GM20431 (cell line): ENCODE measurements around the gene SCARF1.

Experiments
- in situ Hi-C: fragments of 300-500 bp; cut with MseI, MboI; formaldehyde crosslinking; loops from one replicate; pipeline ENCODE4 v1.15.0; 2020; ENCODE audit warnings: low sequenced_read_pairs; ENCODE audit not compliant: unreplicated experiment

Gene SCARF1

GRCh38 chr17:1630662-1631061, 14.9 kb downstream of the SCARF1 start:
- in situ Hi-C loops = loop anchor here (10.0 kb wide), 1 partner anchor 56 kb away; no protein-coding TSS in a partner anchor

GRCh38 chr17:1629504-1630310, 15.8 kb downstream of the SCARF1 start:
- in situ Hi-C loops = loop anchor here (10.0 kb wide), 1 partner anchor 55 kb away; no protein-coding TSS in a partner anchor

- in situ Hi-C loops = no loop called here
These were observed 16.6 kb downstream of the SCARF1 start for GRCh38 chr17:1628856-1629503.

GRCh38 chr17:1627982-1628855, 17.3 kb downstream of the SCARF1 start, which contains the start of gene SLC43A2:
Gene SLC43A2 (minus strand): TSS chr17:1628834. CDS start chr17:1627874, 960 bp downstream.
- in situ Hi-C loops = no loop called here

- in situ Hi-C loops = no loop called here
These were observed 18.1 kb downstream of the SCARF1 start for GRCh38 chr17:1627182-1627981.

- in situ Hi-C loops = no loop called here
These were observed 19.2 kb downstream of the SCARF1 start for GRCh38 chr17:1626333-1626732.

GRCh38 chr17:1625581-1625980, 20.0 kb downstream of the SCARF1 start:
- in situ Hi-C loops = no loop called here

- in situ Hi-C loops = no loop called here
These were observed 20.5 kb downstream of the SCARF1 start for GRCh38 chr17:1625053-1625452.

- in situ Hi-C loops = no loop called here
These were observed 20.9 kb downstream of the SCARF1 start for GRCh38 chr17:1624650-1625049.

- in situ Hi-C loops = no loop called here
These were observed 22.4 kb downstream of the SCARF1 start for GRCh38 chr17:1623057-1623630.

GRCh38 chr17:1621273-1621954, 24.1 kb downstream of the SCARF1 start:
- in situ Hi-C loops = no loop called here

- in situ Hi-C loops = no loop called here
These were observed 25.0 kb downstream of the SCARF1 start for GRCh38 chr17:1620486-1620885.

- in situ Hi-C loops = no loop called here
These were observed 27.8 kb downstream of the SCARF1 start for GRCh38 chr17:1617620-1618174.

- in situ Hi-C loops = no loop called here
These were observed 29.4 kb downstream of the SCARF1 start for GRCh38 chr17:1616101-1616500.

GRCh38 chr17:1612400-1612799, 33.1 kb downstream of the SCARF1 start:
- in situ Hi-C loops = no loop called here

GRCh38 chr17:1611715-1612114, 33.8 kb downstream of the SCARF1 start:
- in situ Hi-C loops = no loop called here

- in situ Hi-C loops = no loop called here
These were observed 36.9 kb downstream of the SCARF1 start for GRCh38 chr17:1608676-1609075.

GRCh38 chr17:1607971-1608320, 37.6 kb downstream of the SCARF1 start:
- in situ Hi-C loops = no loop called here
